K562 (cell line): Measurements from ENCODE around the gene PRDX2. TPM values are rescaled to one million over a fixed set of nuclear protein-coding genes. Genes with fewer than 3 reads are reported as not detected.
A peak's percentile ranks its signal among the peaks of the same experiment; 100 is the strongest.

Source experiments
- ATAC-seq: fragments of 200-7000 bp; cut with Tn5 transposase; 3 replicates; pipeline ENCODE4 v1.9.1; 2020; ENCODE audit warnings: moderate library complexity
- BruUV-seq: library from RNA; stranded (reverse); fragments of 400-500 nt; replicated peaks from 2 replicates; lab custom pipeline; 2021; lab: Mats Ljungman, UMichigan
- CTCF ChIA-PET: fragments of 300-600 bp; formaldehyde crosslinking; extraction: SDS; loops from one replicate; lab custom pipeline; 2021; ENCODE audit warnings: low intra/inter-chr PET ratio; lab: Yijun Ruan, JAX
- POLR2A ChIA-PET: fragments of 300-600, 350-650 bp; sonication (Branson Sonifier 250); formaldehyde crosslinking; extraction: SDS; loops from one replicate; lab custom pipeline; 2021; ENCODE audit warnings: antibody characterized with exemption, inconsistent platforms; lab: Yijun Ruan, JAX
- DNase-seq, 4 experiments: peaks; one replicate each; pipeline versions ENCODE4 v3.0.0 to v3.0.0-alpha.2; 2011 to 2018; ENCODE audit warnings: low spot score in 3 of 4, mixed read lengths in 3 of 4; ENCODE audit errors: extremely low read depth in 1 of 4
- FAIRE-seq: peaks from 2 replicates; lab custom pipeline; 2011; peaks lifted over from hg19 to GRCh38; lab: Jason Lieb, UNC
- H2AFZ ChIP-seq: 2 replicates; pipeline ENCODE4 v1.6.0; 2011; ENCODE audit warnings: low read depth, low read length, control low read depth, inconsistent platforms
- H3K27ac ChIP-seq: fragments of 200-600 bp; 3 replicates; pipeline ENCODE4 v1.8.0; 2011; ENCODE audit warnings: low read depth, mild to moderate bottlenecking, control low read depth, inconsistent platforms, low read length, moderate library complexity, mixed read lengths; ENCODE audit errors: extremely low read depth
- H3K27me3 ChIP-seq, 2 experiments: fragments of 300-600 bp in 1 of 2; 2 replicates in 1 of 2; 3 replicates in 1 of 2; pipeline versions ENCODE4 v1.6.0 to v1.8.0; 2011; ENCODE audit warnings: inconsistent platforms in 2 of 2, low read length in 2 of 2, mild to moderate bottlenecking in 1 of 2, mixed read lengths in 1 of 2, moderate library complexity in 1 of 2; ENCODE audit not compliant: control insufficient read depth in 2 of 2, insufficient read depth in 2 of 2
- H3K36me3 ChIP-seq: fragments of 300-600 bp; 3 replicates; pipeline ENCODE4 v1.8.0; 2011; ENCODE audit warnings: mild to moderate bottlenecking, low read length, inconsistent platforms; ENCODE audit not compliant: control insufficient read depth, insufficient read depth
- H3K4me1 ChIP-seq, 2 experiments: fragments of 200-600 bp in 1 of 2; replicated peaks in 1 of 2; 2 replicates in 1 of 2; 3 replicates in 1 of 2; pipeline versions ENCODE4 v1.5.1 to v1.8.0; 2011; ENCODE audit warnings: inconsistent platforms in 2 of 2, low read length in 2 of 2, mild to moderate bottlenecking in 1 of 2, mixed read lengths in 1 of 2, moderate library complexity in 1 of 2; ENCODE audit not compliant: control insufficient read depth in 2 of 2, insufficient read depth in 2 of 2
- H3K4me2 ChIP-seq: 2 replicates; pipeline ENCODE4 v1.6.1; 2011; ENCODE audit warnings: low read length, control low read depth, inconsistent platforms, mixed read lengths; ENCODE audit not compliant: insufficient read depth
- H3K4me3 ChIP-seq: fragments of 200-600 bp; sonication (generic), shearing (Covaris generic); 2 replicates; pipeline ENCODE4 v1.5.1; 2016; ENCODE audit warnings: control low read depth, inconsistent platforms
- H3K79me2 ChIP-seq: fragments of 200-600 bp; 3 replicates; pipeline ENCODE4 v1.8.0; 2011; ENCODE audit warnings: low read length, inconsistent platforms; ENCODE audit not compliant: control insufficient read depth, insufficient read depth
- H3K9ac ChIP-seq, 2 experiments: 2 replicates each; pipeline versions ENCODE4 v1.6.0 to v1.6.1; 2011; ENCODE audit warnings: low read depth in 2 of 2, low read length in 2 of 2, control low read depth in 1 of 2, inconsistent platforms in 1 of 2, mild to moderate bottlenecking in 1 of 2, mixed read lengths in 1 of 2; ENCODE audit not compliant: insufficient read depth in 1 of 2
- H3K9me1 ChIP-seq: one replicate; pipeline ENCODE4 v1.6.0; 2011; ENCODE audit warnings: inconsistent platforms, mild to moderate bottlenecking, low read length, moderate library complexity; ENCODE audit not compliant: control insufficient read depth, insufficient read depth
- H3K9me3 ChIP-seq: replicated peaks from 2 replicates; pipeline ENCODE4 v1.5.1; 2011; ENCODE audit warnings: low read depth, low read length, inconsistent platforms; ENCODE audit not compliant: control insufficient read depth, insufficient read depth
- H4K20me1 ChIP-seq: replicated peaks from 2 replicates; pipeline ENCODE4 v1.6.1; 2011; ENCODE audit warnings: low read length, inconsistent platforms, mixed read lengths; ENCODE audit not compliant: control insufficient read depth, insufficient read depth
- COPS2 ChIP-seq: fragments of 450-650 bp; conservative IDR thresholded peaks from 2 replicates; pipeline ENCODE4 v1.6.1; 2016; ENCODE audit warnings: mild to moderate bottlenecking, moderate library complexity
- EZH2 ChIP-seq: IDR thresholded peaks from 2 replicates; pipeline ENCODE4 v1.6.1; 2012; ENCODE audit warnings: low read depth, mild to moderate bottlenecking, inconsistent platforms, low read length, borderline replicate concordance
- KAT2B ChIP-seq: IDR thresholded peaks from one replicate; pipeline ENCODE4 v1.6.1; 2012; ENCODE audit warnings: low read depth, mild to moderate bottlenecking, control low read depth, inconsistent platforms, low read length, moderate library complexity
- KAT8 ChIP-seq: fragments of 450-650 bp; IDR thresholded peaks from 2 replicates; pipeline ENCODE4 v1.6.1; 2016; ENCODE audit warnings: low read depth, mild to moderate bottlenecking
- MECOM ChIP-seq: fragments of 250-450 bp; sonication (Bioruptor Pico); IDR thresholded peaks from 2 replicates; pipeline ENCODE4 v1.8.0; 2022; ENCODE audit warnings: inconsistent platforms
- NONO ChIP-seq, 2 experiments: fragments of 200-400 bp in 1 of 2; fragments of 450-650 bp in 1 of 2; formaldehyde crosslinking in 1 of 2; IDR thresholded peaks; 2 replicates each; pipeline ENCODE4 v1.6.1; 2017; ENCODE audit warnings: low read depth in 2 of 2, mild to moderate bottlenecking in 2 of 2, moderate library complexity in 2 of 2, low read length in 1 of 2
- SIX5 ChIP-seq, 2 experiments: IDR thresholded peaks; 2 replicates each; pipeline ENCODE4 v1.6.1; 2011; ENCODE audit warnings: low read length in 2 of 2, borderline replicate concordance in 1 of 2, low read depth in 1 of 2, mild to moderate bottlenecking in 1 of 2, moderate library complexity in 1 of 2; ENCODE audit not compliant: insufficient read depth in 1 of 2
- ZFP30 ChIP-seq: fragments of 250-450 bp; sonication (Bioruptor Pico); IDR thresholded peaks from 2 replicates; pipeline ENCODE4 v1.8.0; 2022; ENCODE audit warnings: moderate library complexity, mild to moderate bottlenecking, inconsistent platforms, borderline replicate concordance
- ZNF124 ChIP-seq: sonication (generic); formaldehyde crosslinking; IDR thresholded peaks from 2 replicates; pipeline ENCODE4 v1.8.1; 2022; ENCODE audit warnings: missing genetic modification reagents
- ZNF174 ChIP-seq: fragments of 250-450 bp; sonication (Bioruptor Pico); IDR thresholded peaks from 2 replicates; pipeline ENCODE4 v1.4.0; 2020; ENCODE audit warnings: mild to moderate bottlenecking
- ZNF696 ChIP-seq: fragments of 250-450 bp; sonication (Bioruptor Pico); conservative IDR thresholded peaks from 2 replicates; pipeline ENCODE4 v1.4.0; 2020; ENCODE audit warnings: mild to moderate bottlenecking, moderate library complexity
- ZNF778 ChIP-seq: fragments of 450-650 bp; formaldehyde crosslinking; IDR thresholded peaks from 2 replicates; pipeline ENCODE4 v1.4.0; 2020; ENCODE audit warnings: mild to moderate bottlenecking, moderate library complexity
- WGBS: fragments of 100-300 bp; shearing (Covaris generic); methylation state at CpG from one replicate; pipeline ENCODE4 v1.1.6; 2016; ENCODE audit warnings: low coverage, mixed read lengths; ENCODE audit not compliant: insufficient coverage; ENCODE audit errors: missing lambda C conversion rate; 5-methylcytosine and 5-hydroxymethylcytosine counted together
- in situ Hi-C: fragments of 300-500 bp; cut with MboI; formaldehyde crosslinking; loops from 4 replicates; pipeline ENCODE4 v1.15.0; 2018; ENCODE audit warnings: inconsistent platforms, mixed read lengths
- intact Hi-C: fragments of 100-400 bp; cut with micrococcal nuclease; formaldehyde crosslinking; loops from 2 replicates; pipeline ENCODE4 v1.14.2; 2022
- polyA plus RNA-seq, 8 experiments: library from polyadenylated mRNA; depleted of rRNA in 4 of 8; stranded (reverse) in 5 of 8; unstranded in 3 of 8; fragments of >200 nt; fragmentation: Nextera tagmentation in 2 of 8; fragmentation: Illumina TruSeq in 1 of 8; extraction: Ambion mirVana in 2 of 8; extraction: Trizol in 1 of 8; gene quantifications; 2 replicates each; pipeline versions ENCODE4 v1.2.1 to v1.2.3, GENCODE V29; 2011 to 2014; ENCODE audit warnings: inconsistent platforms in 1 of 8, missing spikeins in 1 of 8
- total RNA-seq, 7 experiments: library from RNA; depleted of rRNA in 6 of 7; stranded (reverse); fragments of >200 nt in 6 of 7; fragmentation: Illumina TruSeq in 2 of 7; extraction: Trizol in 2 of 7; gene quantifications; 2 replicates each; pipeline versions ENCODE4 v1.2.1 to v1.2.3, GENCODE V29; 2011 to 2021; ENCODE audit warnings: low replicate concordance in 1 of 7
- TF ChIP-seq, protein P1 (sequence below): fragments of 450-650 bp; IDR thresholded peaks from 2 replicates; pipeline ENCODE4 v1.6.1; 2016

Gene PRDX2
- total and polyA plus RNA-seq, 9 of the 15 experiments (the other 6 are each of a cell fraction or from before 2014, with no cell fraction given): 206 to 1,183 (median 415) TPM

DNA sequence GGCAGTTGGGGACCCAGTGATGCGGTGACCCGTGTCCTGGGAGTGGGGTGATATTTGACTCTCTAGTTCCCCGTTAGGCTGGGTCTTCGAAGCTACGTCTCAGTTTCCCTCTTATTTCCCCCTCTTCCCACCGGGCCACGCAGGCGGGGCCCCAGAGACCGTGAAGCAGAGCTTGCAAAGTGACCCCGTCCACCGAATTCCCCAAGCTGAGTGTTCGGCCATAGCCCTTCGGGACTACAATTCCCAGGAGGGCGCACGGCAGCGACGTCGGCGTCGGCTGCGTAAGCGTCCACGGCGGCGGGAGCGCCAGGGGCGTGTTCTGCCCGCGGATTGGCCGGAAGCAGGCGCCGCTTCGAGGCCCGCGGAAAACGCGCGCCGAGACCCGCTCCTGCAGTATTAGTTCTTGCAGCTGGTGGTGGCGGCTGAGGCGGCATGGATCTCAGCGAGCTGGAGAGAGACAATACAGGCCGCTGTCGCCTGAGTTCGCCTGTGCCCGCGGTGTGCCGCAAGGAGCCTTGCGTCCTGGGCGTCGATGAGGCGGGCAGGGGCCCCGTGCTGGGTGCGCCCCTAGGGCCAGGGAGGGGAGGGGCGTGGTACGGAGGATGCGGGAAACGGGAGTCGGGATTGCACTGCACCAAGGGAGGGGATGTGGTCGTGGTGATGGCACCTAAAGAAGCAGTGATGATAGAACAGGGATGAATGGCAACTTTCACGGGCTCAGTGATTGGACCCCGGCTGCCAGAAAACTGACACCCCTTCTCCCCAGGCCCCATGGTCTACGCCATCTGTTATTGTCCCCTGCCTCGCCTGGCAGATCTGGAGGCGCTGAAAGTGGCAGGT, 4.9 kb upstream of the PRDX2 start, which contains the start of gene RNASEH2A (continued):
- TF ChIP-seq, protein P1, sequence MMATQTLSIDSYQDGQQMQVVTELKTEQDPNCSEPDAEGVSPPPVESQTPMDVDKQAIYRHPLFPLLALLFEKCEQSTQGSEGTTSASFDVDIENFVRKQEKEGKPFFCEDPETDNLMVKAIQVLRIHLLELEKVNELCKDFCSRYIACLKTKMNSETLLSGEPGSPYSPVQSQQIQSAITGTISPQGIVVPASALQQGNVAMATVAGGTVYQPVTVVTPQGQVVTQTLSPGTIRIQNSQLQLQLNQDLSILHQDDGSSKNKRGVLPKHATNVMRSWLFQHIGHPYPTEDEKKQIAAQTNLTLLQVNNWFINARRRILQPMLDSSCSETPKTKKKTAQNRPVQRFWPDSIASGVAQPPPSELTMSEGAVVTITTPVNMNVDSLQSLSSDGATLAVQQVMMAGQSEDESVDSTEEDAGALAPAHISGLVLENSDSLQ: peak; percentile 71

DNA sequence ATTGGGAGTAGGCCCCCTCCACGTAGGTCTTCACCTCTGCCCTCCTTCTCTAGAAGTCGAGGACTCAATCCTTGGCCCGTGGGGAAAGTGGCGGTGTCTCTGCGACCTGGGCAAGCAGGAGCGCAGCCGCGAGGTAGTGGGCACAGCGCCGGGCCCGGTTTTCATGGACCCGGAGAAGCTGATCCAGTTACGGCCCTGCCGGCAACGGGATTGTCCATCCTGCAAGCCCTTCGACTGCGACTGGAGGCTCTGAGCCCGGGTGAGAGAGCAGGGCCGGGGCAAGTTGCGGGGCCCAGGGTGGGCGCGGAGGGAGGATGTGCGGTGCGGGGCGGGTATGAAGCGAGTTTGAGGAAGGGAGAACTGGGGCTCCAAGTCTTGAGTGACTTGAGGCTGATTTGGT, 2.5 kb upstream of the PRDX2 start:
- FAIRE-seq: no peak
- ATAC-seq: no peak
- DNase-seq: no peak
- BruUV-seq: no TSS peak
- Histone ChIP-seq H4K20me1 (no peaks in the 10 kb centered on the region), H3K9ac (peak overlapping the region in 1 of 2 experiments; percentile 40; a peak in 1 of 4 replicates), H3K4me1 (peaks cover 25 to 67% of the 10 kb centered on the region in 2 experiments; a peak in 4 of 5 replicates), H2AFZ (no peak overlapping the region), H3K4me2 (no peak overlapping the region), H3K4me3 (no peak overlapping the region), H3K9me1 (no peaks in the 10 kb centered on the region), H3K9me3 (no peaks in the 10 kb centered on the region), H3K27ac (no peak overlapping the region), H3K27me3 (no peaks in the 10 kb centered on the region), H3K36me3 (peaks cover 32% of the 10 kb centered on the region; the same call in 2 of the 3 replicates), H3K79me2 (peaks cover 41% of the 10 kb centered on the region)
- ChIA-PET CTCF (no interaction called here), POLR2A (interaction anchor here (0.6 to 2.5 kb wide), 4 partner anchors 11 to 348 kb away, joined by 4 to 29 read pairs (median 4); partner anchors contain the start of gene JUNB)
- WGBS: 88% methylated on average over 17 of the region's 26 CpGs
- in situ Hi-C loops: no loop called here
- intact Hi-C loops: no loop called here
- TF ChIP-seq ZNF174 (CRISPR knock-in tag): no peak
- no peak for TF ChIP-seq COPS2
- TF ChIP-seq ZFP30 (CRISPR knock-in tag): no peak
- TF ChIP-seq MECOM (CRISPR knock-in tag): no peak
- no peak for TF ChIP-seq KAT2B
- no peak for TF ChIP-seq ZNF696 (CRISPR knock-in tag)
- TF ChIP-seq ZNF124 (CRISPR knock-in tag): no peak
- no peak for TF ChIP-seq KAT8
- no peak for TF ChIP-seq EZH2
- no peak for TF ChIP-seq SIX5 (IDR thresholded peaks at IDR 0.05; ENCODE audit: borderline replicate concordance in 1 of 2, insufficient read depth in 1 of 2, low read depth in 1 of 2, low read length in 2 of 2)
- TF ChIP-seq NONO (IDR thresholded peaks at IDR 0.05; ENCODE audit: low read depth in 2 of 2, low read length in 1 of 2): no peak
- TF ChIP-seq ZNF778 (CRISPR knock-in tag): no peak
